GM12878 (cell line): ENCODE results near the gene C17orf113. TPM values are rescaled to one million over a fixed set of nuclear protein-coding genes. Genes with fewer than 3 reads are reported as not detected.

Source experiments
- BACH1 ChIP-seq: fragments of 450-650 bp; IDR thresholded peaks from 2 replicates; pipeline ENCODE4 v1.6.1; 2017; ENCODE audit warnings: mild to moderate bottlenecking, borderline replicate concordance
- BMI1 ChIP-seq: fragments of 450-650 bp; IDR thresholded peaks from 2 replicates; pipeline ENCODE4 v1.6.1; 2016; ENCODE audit warnings: mild to moderate bottlenecking, moderate library complexity, borderline replicate concordance
- CHD1 ChIP-seq: IDR thresholded peaks from 2 replicates; pipeline ENCODE4 v1.6.1; 2012; ENCODE audit warnings: low read depth, low read length, improper control_type of control experiment
- HDAC6 ChIP-seq: fragments of 200-600 bp; sonication (generic); IDR thresholded peaks from one replicate; pipeline ENCODE4 v1.8.0; 2017; ENCODE audit warnings: antibody characterized with exemption; ENCODE audit not compliant: unreplicated experiment
- JUND ChIP-seq: IDR thresholded peaks from 2 replicates; pipeline ENCODE4 v1.6.1; 2012; ENCODE audit warnings: low read depth, mild to moderate bottlenecking, low read length, improper control_type of control experiment, moderate library complexity
- MEF2A ChIP-seq: IDR thresholded peaks from 2 replicates; pipeline ENCODE4 v1.6.1; 2011; ENCODE audit warnings: low read depth, mild to moderate bottlenecking, low read length, moderate library complexity; ENCODE audit not compliant: insufficient read depth
- POU2F2 ChIP-seq: IDR thresholded peaks from 3 replicates; pipeline ENCODE4 v1.6.1; 2011; ENCODE audit warnings: low read depth, mild to moderate bottlenecking, low read length, borderline replicate concordance
- RFX5 ChIP-seq: IDR thresholded peaks from 2 replicates; pipeline ENCODE4 v1.6.1; 2011; ENCODE audit warnings: low read depth, low read length, improper control_type of control experiment
- SMARCA5 ChIP-seq: fragments of 450-650 bp; IDR thresholded peaks from 2 replicates; pipeline ENCODE4 v1.6.1; 2017; ENCODE audit warnings: mild to moderate bottlenecking
- ZNF384 ChIP-seq: IDR thresholded peaks from 2 replicates; pipeline ENCODE4 v1.6.1; 2012; ENCODE audit warnings: low read depth, mild to moderate bottlenecking, low read length, improper control_type of control experiment, borderline replicate concordance
- ZNF622 ChIP-seq: fragments of 450-650 bp; IDR thresholded peaks from 2 replicates; pipeline ENCODE4 v1.6.1; 2017; ENCODE audit warnings: mild to moderate bottlenecking, inconsistent platforms
- ZSCAN29 ChIP-seq: fragments of 450-650 bp; IDR thresholded peaks from 2 replicates; pipeline ENCODE4 v1.6.1; 2017; ENCODE audit warnings: mild to moderate bottlenecking, moderate library complexity
- polyA plus RNA-seq, 11 experiments: library from polyadenylated mRNA; depleted of rRNA in 4 of 11; unstranded in 6 of 11; stranded (reverse) in 5 of 11; fragments of >200 nt; fragmentation: Nextera tagmentation in 4 of 11; fragmentation: Illumina TruSeq in 1 of 11; extraction: Ambion mirVana in 4 of 11; extraction: Trizol in 1 of 11; gene quantifications; 1 replicate in 1 of 11; 2 replicates in 10 of 11; pipeline versions ENCODE4 v1.2.1 to v1.2.3, GENCODE V29; 2011 to 2016; ENCODE audit warnings: inconsistent platforms in 2 of 11, missing spikeins in 2 of 11, low read depth in 1 of 11
- total RNA-seq, 4 experiments: library from RNA; depleted of rRNA in 3 of 4; stranded (reverse); fragments of >200 nt in 3 of 4; fragmentation: Illumina TruSeq in 1 of 4; extraction: Trizol in 1 of 4; gene quantifications; 2 replicates each; pipeline versions ENCODE4 v1.2.1 to v1.2.3, GENCODE V29; 2013 to 2021
- TF ChIP-seq, protein P1 (sequence below): fragments of 450-650 bp; IDR thresholded peaks from 2 replicates; pipeline ENCODE4 v1.6.1; 2017; ENCODE audit warnings: antibody characterized with exemption, mild to moderate bottlenecking, moderate library complexity
- TF ChIP-seq, protein P2 (sequence below): fragments of 450-650 bp; formaldehyde crosslinking; IDR thresholded peaks from 2 replicates; pipeline ENCODE4 v1.5.0; 2022; ENCODE audit warnings: mild to moderate bottlenecking, missing genetic modification characterization
- TF ChIP-seq, protein P3 (sequence below): fragments of 150-350 bp; IDR thresholded peaks from 2 replicates; pipeline ENCODE4 v1.6.1; 2016; ENCODE audit warnings: low read depth, low read length
- TF ChIP-seq, protein P4 (sequence below): IDR thresholded peaks from 2 replicates; pipeline ENCODE4 v1.6.1; 2011; ENCODE audit warnings: borderline replicate concordance, low read depth, mild to moderate bottlenecking, moderate library complexity, low read length; ENCODE audit not compliant: insufficient read depth, poor library complexity, severe bottlenecking

Gene C17orf113
- total and polyA plus RNA-seq, 10 of the 15 experiments (the other 5 are each of a cell fraction or from before 2014, with no cell fraction given) = 0.03 to 0.17 (median 0.08) TPM; not detected in 3

DNA sequence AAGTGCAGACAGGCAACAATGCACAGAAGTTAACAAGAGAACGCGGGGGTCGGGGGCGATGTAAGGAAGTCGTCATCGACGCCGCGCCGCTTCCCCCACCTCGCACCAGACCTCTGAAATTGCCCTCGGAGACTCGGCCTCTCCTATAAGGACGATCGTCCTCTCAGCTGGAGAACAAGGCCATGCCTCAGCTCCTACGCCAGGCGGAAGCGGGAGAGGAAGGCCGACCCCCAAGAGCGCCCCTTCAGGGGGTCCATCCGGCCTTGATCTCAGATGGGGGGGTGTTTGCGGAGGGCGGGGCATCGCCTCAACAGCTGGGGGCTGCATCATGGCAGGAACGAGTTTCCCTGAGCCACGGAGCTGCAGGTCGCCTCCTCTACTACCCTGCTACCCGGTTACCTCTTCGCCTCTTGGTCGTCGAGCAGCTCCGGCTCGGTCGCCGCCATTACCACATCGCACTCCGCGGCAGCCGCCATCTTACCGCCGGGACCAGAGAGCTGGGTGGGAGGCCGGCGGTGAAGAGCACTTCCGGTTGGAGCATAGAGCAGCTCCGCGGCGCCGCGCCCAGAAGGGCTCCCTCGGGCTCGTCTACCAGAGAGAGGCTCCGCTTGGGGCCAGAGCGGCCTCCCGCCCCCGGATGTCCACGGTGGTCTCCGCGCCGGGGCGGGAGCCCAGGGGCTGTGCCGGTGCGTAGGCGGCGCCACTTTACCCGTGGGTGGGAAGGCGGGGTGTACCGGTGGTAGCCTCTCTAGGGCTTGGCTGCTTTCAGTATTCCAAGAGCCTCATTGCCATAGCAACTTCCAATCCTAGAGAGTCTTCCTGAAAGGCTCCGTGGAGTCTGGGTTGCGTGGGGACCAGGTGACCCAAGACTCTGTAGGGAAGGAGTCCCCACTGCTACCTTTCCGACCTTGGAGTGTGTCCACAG is 33.2 kb downstream of the C17orf113 start, which contains the start of gene DNAJC7 (continued):
- TF ChIP-seq CHD1 (no peak), RFX5 (no peak), ZSCAN29 (no peak), BMI1 (peak; percentile 79), ZNF384 (no peak), ZNF622 (no peak), BACH1 (peak; percentile 39; the same call in 1 of the 2 replicates), HDAC6 (peak; percentile 23), MEF2A (peak; percentile 37; the same call in 1 of the 2 replicates), POU2F2 (peak; percentile 76), JUND (no peak), SMARCA5 (peak; percentile 37; the same call in 1 of the 2 replicates)
- TF ChIP-seq, protein P1, sequence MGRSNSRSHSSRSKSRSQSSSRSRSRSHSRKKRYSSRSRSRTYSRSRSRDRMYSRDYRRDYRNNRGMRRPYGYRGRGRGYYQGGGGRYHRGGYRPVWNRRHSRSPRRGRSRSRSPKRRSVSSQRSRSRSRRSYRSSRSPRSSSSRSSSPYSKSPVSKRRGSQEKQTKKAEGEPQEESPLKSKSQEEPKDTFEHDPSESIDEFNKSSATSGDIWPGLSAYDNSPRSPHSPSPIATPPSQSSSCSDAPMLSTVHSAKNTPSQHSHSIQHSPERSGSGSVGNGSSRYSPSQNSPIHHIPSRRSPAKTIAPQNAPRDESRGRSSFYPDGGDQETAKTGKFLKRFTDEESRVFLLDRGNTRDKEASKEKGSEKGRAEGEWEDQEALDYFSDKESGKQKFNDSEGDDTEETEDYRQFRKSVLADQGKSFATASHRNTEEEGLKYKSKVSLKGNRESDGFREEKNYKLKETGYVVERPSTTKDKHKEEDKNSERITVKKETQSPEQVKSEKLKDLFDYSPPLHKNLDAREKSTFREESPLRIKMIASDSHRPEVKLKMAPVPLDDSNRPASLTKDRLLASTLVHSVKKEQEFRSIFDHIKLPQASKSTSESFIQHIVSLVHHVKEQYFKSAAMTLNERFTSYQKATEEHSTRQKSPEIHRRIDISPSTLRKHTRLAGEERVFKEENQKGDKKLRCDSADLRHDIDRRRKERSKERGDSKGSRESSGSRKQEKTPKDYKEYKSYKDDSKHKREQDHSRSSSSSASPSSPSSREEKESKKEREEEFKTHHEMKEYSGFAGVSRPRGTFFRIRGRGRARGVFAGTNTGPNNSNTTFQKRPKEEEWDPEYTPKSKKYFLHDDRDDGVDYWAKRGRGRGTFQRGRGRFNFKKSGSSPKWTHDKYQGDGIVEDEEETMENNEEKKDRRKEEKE = no peak
- TF ChIP-seq, protein P2, sequence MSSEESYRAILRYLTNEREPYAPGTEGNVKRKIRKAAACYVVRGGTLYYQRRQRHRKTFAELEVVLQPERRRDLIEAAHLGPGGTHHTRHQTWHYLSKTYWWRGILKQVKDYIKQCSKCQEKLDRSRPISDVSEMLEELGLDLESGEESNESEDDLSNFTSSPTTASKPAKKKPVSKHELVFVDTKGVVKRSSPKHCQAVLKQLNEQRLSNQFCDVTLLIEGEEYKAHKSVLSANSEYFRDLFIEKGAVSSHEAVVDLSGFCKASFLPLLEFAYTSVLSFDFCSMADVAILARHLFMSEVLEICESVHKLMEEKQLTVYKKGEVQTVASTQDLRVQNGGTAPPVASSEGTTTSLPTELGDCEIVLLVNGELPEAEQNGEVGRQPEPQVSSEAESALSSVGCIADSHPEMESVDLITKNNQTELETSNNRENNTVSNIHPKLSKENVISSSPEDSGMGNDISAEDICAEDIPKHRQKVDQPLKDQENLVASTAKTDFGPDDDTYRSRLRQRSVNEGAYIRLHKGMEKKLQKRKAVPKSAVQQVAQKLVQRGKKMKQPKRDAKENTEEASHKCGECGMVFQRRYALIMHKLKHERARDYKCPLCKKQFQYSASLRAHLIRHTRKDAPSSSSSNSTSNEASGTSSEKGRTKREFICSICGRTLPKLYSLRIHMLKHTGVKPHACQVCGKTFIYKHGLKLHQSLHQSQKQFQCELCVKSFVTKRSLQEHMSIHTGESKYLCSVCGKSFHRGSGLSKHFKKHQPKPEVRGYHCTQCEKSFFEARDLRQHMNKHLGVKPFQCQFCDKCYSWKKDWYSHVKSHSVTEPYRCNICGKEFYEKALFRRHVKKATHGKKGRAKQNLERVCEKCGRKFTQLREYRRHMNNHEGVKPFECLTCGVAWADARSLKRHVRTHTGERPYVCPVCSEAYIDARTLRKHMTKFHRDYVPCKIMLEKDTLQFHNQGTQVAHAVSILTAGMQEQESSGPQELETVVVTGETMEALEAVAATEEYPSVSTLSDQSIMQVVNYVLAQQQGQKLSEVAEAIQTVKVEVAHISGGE = peak; percentile 71
- TF ChIP-seq, protein P3, sequence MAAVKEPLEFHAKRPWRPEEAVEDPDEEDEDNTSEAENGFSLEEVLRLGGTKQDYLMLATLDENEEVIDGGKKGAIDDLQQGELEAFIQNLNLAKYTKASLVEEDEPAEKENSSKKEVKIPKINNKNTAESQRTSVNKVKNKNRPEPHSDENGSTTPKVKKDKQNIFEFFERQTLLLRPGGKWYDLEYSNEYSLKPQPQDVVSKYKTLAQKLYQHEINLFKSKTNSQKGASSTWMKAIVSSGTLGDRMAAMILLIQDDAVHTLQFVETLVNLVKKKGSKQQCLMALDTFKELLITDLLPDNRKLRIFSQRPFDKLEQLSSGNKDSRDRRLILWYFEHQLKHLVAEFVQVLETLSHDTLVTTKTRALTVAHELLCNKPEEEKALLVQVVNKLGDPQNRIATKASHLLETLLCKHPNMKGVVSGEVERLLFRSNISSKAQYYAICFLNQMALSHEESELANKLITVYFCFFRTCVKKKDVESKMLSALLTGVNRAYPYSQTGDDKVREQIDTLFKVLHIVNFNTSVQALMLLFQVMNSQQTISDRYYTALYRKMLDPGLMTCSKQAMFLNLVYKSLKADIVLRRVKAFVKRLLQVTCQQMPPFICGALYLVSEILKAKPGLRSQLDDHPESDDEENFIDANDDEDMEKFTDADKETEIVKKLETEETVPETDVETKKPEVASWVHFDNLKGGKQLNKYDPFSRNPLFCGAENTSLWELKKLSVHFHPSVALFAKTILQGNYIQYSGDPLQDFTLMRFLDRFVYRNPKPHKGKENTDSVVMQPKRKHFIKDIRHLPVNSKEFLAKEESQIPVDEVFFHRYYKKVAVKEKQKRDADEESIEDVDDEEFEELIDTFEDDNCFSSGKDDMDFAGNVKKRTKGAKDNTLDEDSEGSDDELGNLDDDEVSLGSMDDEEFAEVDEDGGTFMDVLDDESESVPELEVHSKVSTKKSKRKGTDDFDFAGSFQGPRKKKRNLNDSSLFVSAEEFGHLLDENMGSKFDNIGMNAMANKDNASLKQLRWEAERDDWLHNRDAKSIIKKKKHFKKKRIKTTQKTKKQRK = no peak
- TF ChIP-seq, protein P4, sequence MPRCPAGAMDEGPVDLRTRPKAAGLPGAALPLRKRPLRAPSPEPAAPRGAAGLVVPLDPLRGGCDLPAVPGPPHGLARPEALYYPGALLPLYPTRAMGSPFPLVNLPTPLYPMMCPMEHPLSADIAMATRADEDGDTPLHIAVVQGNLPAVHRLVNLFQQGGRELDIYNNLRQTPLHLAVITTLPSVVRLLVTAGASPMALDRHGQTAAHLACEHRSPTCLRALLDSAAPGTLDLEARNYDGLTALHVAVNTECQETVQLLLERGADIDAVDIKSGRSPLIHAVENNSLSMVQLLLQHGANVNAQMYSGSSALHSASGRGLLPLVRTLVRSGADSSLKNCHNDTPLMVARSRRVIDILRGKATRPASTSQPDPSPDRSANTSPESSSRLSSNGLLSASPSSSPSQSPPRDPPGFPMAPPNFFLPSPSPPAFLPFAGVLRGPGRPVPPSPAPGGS = peak; percentile 45
